Measurements from ENCODE around the gene ANTXR1.

Gene ANTXR1

DNA sequence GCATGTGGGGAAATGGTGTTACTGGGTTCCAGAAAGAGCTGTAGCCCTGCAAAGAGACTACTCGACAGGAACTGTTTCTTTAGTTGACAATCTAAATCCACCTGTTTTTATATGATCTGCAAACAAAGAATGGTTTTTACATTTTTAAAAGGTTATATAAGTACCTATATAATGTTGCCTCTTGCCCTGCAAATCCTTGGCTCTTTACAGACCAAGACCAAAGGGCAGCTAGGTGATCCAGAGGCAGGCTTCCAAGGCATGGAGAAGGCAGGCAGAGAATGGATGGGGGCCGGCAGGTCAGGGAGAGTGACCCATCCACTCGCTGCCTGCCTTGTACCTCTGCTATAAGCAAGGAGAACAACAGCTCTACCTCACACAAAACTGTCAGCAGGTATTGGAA is 173.6 kb downstream of the ANTXR1 start:
- DNase-seq = no peak

DNA sequence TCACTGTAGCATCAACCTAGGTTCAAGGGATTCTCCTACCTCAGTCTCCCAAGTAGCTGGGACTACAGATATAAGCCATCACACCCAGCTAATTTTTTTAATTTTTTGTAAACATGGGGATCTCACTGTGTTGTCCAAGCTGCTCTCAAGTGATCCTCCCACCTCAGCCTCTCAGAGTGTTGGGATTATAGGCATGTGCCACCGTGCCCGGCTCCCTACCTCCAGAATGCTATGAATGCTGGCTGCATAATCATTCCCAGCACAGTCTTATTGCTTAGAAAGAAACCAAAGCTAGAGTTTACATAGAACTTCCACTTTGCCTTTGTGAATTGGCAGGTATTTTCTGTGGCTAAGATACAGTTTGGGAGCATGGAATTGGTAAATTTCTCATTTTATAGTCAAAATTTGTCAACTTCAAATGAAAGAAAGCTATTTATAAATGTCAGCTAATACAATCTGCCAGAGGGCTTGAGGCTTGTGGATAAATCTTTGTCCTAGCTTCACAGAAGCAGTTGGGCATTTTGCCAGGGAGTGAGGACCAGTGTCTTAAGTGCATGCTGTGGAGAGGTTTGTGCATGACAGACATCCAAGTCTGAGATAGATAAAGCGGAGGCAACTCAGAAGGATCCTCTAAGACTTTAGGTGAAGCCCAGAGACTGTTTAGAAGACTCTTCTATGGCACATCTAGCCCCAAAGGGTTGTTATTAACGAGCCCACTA is 175.4 kb downstream of the ANTXR1 start:
- peak; percentile 10 for DNase-seq

DNA sequence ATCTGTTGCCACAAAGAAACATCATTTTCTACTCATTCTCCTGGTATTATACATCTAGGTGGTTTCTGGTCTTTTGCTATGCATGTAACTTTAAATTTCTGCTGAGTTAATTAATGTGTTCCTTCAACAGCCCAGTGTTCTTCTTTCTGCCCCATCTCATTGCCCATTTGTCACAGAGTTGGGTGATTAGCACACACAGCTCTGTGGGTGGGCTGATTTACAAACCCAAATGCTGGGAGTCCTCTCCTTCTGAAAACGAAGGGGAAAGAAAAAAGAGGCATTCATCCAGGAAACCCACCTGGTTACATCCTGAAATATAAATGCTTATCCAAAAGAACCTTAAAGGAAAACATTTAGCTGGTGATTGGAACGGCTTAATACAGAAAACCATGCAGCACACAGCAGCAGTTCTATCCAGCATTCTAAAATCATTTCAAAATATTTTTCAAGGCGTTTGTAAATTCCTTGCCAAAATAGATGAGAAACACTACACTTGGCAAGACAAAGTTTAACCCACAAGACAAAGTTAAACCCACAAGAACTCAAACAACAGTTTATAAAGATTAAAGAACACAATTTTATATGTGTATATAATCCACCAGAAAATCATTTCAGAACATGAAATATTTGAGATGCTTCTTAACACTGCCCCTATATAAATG is 177.9 kb downstream of the ANTXR1 start:
- DNase-seq = no peak

DNA sequence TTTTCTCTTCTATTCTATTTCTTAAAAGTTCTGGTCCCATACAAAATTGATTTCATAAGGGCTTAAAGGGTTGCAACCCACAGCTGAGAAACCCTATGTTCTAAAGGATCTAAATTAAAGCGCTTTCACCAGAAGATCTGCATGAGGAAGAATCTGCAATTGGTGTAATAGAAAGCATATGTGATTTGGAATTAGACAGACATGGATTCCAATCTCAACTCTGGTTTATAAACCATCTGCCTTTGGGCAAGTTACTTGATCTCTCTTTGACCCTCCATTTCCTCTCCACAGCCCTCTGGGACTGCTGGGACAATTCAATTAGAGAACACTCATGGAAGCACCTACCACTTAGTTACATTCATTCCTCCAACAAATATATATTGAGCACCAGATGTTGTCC is 178.7 kb downstream of the ANTXR1 start:
- DNase-seq = peak; percentile 18

DNA sequence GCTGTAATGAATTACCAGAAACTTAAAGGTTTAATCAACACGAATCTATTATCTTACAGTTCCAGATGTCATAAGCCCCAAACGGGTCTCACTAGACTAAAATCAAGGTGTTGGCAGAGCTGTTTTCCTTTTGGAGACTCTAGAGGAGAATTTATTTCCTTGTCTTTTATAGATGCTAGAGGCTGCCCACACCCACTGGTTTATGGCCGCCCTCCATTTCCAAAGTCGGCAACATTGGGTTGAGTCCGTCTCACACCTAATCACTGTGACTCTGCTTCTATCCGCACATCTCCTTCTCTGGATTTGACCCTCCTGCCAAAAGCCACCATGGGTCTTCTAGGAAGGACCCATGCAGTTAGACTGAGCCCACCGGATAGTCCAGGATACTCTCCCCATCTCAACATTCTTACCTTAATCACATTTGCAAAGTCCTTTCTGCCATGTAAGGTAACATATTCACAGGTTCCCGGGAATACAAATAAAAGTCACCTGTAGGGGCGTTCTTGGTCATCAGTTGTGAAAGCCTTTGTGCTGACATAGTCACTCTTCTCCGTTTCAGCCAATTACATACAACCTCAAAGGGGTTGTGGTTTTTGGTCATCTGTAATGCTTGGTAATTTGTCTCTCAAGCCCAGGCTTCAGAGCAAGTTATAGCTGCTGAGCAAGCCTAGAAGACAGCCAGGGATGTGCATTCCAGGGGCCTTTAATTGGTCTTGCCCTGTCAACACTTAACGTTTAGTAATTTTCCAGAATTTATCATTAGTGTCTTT is 179.4 kb downstream of the ANTXR1 start:
- DNase-seq = no peak

DNA sequence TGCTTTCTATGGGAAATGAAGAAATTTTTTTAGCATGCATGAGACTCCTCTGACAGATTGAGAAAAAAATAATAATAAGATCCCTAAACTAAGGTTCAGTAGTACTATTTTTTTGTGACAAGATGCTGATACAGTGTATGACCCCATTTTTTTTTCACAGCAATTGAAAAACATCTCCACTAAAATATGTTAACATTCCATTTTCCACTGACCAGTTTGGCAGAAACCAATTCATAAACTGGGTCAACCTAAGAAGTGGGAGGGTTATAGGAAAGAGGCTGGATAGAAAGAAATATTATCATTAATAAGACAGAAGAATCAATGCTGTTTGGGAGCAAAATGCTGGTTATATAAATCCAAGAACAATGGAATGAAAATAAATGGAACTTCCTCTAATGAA is 182.7 kb downstream of the ANTXR1 start:
- no peak for DNase-seq

DNA sequence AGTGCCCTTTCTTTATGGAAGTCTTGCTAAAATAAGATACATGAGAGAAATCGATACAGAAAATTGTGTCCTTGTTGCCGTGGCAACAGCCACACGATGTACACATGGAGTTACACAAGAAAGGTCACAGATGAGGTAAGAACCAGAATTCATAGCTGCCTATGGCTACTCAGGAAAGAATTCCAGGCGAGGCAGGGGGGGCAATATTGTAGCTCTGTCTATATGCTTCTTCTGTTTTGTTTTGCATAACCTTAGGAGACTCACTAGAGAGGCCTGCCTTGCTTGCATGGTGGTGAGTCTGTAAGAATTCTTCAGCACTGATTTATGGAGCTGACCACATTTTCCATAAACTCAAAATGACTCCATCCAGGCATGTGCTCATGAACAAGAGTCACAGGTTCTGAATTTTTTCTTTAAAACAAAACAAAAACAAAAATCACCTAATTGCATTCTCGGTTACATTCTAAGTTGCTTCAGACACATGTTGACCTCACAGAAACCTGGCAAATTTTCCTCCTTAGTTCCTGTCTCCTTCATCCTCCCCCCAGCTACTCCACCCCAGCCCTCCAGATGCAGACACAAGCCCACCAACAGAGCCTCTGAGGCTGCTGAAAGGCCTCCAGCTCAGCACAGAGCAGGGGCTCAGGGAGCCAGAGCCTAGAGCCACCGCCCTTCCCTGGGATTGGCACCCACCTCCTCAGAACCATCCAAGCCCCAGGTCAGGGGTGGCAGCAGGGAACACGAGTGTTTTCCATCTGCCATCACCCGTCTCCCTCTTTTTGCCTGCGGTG is 183.5 kb downstream of the ANTXR1 start:
- peak; percentile 11 for DNase-seq

DNA sequence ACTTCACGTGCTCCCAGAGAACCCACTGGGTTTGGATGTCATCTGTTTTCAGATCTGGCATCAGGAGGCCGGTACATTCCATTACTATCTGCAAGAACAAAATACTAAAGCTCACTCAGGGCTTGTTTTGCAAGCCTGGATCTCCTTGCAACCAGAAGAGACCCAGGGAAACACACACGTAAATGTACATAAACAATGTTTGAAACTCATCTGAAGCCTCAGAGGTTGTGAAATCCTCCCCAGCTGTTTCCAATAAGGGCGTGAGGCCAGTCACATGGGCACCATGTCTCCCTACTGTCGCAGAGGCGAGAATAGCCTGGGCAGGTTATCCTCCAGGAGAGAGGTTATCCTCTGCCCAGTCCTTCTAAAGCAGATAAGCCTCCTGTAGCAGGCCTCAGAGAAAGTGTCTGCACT is 187.1 kb downstream of the ANTXR1 start:
- no peak for DNase-seq

DNA sequence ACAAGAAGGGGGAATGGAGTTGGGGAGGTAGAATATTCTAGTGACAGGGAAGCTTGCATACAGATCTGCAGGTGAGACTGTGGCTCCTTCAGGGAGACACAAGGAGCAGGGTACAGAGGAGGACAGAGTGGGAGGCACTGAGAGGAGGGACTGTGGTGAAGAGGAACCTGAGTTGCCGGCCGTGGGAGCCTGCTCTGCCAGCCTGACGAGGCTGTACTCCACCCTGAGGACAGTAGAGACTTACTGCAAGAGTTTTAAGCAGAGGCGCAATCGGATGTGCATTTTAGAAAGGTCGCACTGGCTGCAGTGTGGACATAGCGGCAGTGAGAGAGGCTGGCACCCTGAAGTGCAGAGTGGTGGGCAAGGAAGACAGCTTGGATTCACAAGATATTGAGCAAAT is 188.3 kb downstream of the ANTXR1 start:
- DNase-seq = no peak

DNA sequence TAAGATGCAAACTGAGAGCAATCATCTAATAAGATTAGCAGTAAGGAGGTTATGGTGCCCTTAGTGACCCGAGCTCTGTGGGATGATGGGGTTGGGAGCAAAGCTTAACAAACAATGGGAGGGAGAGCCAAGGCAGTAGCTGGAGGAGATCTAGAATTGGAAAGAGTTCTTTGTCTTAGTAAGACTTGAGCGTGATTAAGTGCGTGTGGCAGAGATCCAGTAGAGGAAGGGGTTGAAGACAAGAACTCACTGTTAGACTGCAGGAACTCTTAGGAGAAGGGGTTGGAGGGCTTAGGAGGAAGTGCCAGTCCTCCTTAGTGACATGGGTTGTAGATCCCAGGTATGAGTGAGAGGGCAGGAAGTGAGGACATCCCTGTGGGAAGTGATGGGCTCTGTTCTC is 189.3 kb downstream of the ANTXR1 start:
- DNase-seq = no peak

DNA sequence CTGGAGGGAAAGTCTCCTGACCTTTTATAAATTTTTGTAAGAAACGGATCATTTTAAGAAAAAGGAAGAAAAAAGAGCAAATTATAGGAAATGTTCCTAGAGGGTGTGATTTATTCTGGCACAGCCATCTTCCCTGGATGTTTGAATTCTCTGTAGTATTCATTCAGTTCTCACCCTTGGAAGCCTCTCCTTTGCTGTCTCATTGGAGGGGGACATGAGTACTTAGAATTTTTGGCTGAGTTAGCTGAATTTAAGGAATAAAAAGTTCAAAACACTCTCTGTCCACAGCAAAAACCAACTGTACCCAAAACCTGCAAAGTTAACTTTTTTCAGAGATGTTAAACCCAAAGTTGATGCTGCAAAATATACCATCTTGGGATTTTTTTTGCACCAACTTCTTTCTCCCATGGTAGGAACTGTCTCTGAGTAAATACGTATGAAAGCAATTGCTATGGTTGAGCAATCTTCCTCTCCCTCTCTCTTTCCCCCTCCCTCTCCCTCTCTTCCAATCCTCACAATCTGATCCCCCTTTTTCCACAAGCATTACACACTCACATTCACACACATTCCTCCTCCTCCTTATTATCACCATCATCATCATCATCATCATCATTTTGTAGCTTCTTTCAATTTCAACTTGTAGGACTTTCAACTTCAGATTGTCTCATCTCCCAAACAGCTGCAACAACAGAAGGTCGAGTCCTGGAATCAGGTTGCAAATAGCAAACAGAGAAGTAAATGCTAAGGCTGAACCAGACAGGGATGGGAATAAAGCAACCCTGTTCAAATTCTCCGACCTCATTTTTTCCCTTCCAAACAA is 190.4 kb downstream of the ANTXR1 start:
- peak; percentile 68 for DNase-seq

DNA sequence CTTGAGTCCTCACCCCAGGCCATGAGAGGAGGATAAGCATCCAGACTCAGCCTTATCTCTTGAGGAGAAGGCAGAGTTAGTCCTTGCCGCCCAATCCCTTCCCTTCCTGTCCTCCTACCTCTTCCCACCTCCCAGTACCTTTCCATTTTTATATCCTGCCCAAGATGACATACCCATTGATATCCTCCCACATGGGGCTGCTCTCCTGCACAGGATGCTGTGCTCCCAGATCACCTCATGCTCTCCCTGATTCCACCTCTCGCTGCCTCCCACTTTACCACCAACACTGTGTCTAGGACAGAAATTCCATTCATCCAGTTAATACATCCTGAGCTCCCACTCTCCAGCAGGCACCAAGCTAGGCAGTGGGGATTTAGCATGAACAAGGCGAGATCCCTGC is 191.7 kb downstream of the ANTXR1 start:
- DNase-seq = no peak

DNA sequence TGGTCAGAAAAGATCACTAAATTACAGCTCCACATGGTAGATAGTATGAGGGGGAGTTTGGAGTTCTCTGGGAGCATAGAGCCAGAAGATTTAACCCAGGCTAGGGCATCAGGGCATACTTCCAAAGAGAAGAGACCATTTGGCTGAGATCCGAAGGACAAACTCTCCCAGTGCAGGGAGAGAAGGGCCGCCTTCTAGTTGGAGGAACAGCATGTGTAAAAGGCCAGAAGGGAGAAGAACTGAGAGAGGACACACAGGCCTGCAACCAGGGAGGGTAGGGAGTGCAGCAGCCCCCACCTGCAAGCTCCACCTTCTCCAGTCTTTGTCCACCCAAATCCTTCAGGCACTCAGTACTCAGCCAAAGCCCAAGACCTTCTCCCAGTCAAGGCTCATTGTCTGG is 192.1 kb downstream of the ANTXR1 start:
- no peak for DNase-seq

DNA sequence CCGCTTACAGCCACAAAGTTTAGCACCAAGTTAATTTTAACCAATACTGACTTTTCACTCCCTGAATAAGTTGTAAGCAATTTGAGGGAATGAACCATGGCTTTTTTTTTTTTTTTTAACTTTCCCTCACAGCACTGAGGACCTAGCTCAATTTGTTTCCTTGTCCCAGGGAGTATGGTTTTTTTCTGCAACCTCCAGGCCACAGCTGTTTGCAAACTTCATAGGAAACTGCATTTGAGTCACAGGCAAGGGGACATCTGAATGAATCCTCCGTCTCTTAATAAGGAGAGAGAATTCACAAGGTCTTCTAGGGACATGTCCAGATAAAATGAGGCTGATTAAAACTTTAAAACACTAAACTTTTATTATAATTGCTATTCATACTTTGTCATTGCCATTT is 192.5 kb downstream of the ANTXR1 start:
- no peak for DNase-seq

DNA sequence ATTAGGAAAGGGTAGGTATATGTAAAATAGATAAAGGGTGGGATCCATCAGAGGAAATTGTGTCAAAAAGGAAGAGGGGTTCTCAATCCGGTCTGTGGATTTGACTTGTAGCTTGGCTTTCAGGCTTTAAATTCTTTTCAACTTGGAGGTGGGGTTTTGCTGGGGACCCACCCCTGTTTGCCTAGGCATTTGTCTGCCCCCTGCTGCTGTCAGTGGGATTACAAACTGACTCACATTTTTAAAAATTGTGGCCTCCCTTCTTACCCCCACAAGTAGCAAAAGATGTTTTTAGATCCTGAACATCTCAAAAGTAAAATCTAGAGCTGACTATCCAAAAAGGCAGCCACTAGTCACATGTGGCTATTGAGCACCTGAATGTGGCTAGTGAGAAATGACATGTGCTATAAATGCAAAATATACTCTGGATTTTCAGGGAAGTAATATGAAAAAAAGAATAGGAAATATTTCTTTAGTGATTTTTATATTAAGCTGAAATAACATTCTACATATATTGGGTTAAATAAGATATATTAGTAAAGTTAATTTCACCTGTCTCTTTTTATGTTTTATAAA is 195.1 kb downstream of the ANTXR1 start:
- no peak for DNase-seq

DNA sequence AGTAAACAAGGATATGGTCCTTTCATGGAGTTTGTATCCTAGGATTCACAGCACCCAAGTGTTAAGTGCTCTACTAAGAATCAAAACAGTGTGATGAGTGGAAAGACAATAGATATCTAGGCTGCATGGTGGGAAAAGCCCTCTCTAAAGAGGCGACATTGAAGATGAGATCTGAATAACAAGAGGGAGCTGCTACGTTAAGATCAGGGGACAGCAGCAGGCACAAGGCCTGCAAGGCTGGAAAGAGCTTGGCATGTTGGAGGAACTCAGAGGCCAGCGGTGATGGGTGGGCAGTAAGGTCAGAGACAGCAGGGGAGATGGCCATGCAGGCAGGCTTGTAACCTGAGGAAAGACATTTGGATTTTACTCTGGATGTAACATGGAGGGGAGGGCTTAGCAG is 196.5 kb downstream of the ANTXR1 start:
- no peak for DNase-seq

DNA sequence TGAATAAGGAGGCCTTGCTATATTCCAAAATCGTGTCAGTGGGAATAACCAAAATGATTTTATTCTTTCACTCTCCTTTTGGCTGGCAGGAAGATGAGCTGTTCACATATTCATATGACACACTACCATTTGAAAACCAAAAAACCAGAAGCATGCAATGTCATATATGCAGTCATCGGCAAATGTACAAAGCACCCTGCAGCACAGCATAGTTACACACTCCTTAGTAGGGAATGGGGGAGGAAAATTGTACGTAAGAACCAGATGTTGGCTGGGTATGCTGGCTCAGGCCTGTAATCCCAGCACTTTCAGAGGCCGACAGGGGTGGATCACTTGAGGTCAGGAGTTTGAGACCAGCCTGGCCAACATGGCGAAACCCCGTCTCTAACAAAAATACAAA is 197.4 kb downstream of the ANTXR1 start:
- no peak for DNase-seq

DNA sequence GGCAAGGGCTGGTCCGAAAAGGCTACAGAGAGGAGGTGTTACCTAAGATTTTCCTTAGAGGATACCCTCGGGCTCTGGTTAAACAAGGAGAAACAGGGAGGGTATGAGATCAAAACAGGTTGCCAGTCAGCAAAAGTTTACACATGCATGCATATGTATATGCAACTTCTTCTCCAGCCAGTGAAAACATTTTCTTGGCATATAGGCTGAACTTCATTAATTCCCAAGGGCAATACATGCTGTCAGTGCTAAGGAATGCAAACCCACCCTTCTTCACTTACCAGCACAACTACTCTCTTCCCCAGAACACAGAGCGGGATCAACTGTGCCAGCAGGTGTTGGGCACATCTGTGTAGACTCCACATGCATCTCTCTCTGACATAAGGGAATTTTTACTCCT is 198.1 kb downstream of the ANTXR1 start:
- peak; percentile 18 for DNase-seq

DNA sequence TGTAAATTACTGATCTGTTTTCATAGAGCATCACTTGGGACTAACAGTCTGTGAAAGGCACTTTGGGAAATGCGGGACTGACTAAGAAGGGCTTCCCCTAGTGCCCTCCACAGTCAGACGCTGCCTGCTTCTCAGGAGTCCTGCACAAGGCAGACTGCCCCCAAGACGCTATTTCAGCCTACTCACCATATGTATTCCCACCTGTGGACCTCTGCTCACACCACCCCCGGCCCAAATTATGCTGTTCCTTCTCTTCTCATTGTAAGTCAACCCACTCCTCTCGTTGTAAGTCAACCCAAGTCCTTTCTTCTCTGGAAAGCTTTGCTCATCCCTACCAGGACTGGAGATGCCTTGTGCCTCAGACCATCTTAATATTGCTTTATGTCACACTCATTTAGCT is 198.7 kb downstream of the ANTXR1 start:
- no peak for DNase-seq

DNA sequence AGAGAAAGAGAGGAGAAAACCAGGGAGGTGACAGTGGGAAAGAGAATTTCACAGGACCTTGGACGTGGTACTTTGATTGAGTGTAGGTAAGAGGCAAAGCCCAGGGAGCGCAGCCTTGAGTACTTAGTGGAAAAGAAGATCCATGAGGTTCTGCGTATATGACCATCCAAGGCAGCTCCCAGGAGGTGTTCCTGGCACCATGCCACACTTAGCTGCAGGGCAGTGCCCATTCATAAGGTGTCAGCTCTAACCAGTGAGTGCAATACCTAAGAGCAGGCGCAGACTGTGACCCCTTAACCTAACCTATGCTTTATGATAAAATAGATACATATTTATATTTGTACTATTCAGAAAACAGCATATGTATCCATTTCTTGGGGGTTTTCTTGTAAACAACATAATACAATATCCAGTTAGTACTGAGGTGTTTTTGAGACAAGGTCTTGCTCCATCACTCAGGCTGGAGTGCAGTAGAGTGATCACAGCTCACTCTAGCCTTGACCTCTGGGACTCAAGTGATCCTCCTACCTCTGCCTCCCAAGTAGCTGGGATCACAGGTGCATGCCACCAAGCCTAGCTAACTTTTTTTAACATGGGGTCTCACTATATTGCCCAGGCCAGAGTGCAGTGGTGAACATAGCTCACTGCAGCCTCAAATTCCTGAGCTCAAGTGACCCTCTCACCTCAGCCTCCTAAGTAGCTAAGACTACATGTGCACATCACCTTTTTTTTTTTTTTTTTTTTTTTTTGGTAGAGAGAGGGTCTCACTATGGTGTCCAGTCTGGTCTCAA is 199.5 kb downstream of the ANTXR1 start:
- DNase-seq = no peak

DNA sequence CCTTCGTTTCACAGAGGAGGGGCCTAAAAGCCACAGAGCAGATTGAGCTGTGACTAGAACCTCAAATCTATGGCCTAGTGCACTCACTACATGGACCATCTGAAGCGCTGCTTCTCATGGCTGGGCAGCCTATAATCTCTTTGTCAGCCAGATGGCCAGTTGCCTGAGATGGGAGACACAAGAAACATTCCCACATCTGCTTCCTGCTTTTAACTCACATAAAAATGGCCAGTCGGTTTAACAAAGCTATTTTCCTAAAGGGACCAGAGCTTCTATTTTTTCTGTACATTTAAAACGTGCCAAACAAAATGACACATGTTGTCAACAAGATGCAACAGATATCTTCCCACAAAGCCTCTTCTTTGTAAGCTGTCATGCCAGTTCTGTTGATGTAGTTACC is 200.2 kb downstream of the ANTXR1 start:
- no peak for DNase-seq

Data from NCI-H2171 treated with DMSO at 0.1 percent for 48 hours (cell line).